Aorta (tissue), 5 donors: ENCODE measurements around the gene SPIRE1. TPM values are rescaled to one million over a fixed set of nuclear protein-coding genes. Genes with fewer than 3 reads are reported as not detected.
"Not testable (repeated sequence)": the region's sequence is repeated elsewhere in the genome, so short reads cannot be mapped to it uniquely, and the experiment has no call there.

ENCODE experiments used
- ATAC-seq: fragments of 200-7000 bp; cut with Tn5 transposase; one replicate; pipeline ENCODE4 v1.9.1; 2022; ENCODE audit warnings: moderate library complexity; ENCODE audit not compliant: low FRiP score
- DNase-seq, 2 donors: peaks; one replicate each; pipeline ENCODE4 v3.0.0-alpha.2; 2020
- H3K27ac ChIP-seq, 2 donors: one replicate each; pipeline ENCODE4 v1.5.1; 2013; ENCODE audit warnings: low read length in 2 of 2, mild to moderate bottlenecking in 2 of 2, moderate library complexity in 2 of 2, control low read depth in 1 of 2, inconsistent platforms in 1 of 2, low read depth in 1 of 2
- H3K27me3 ChIP-seq, 2 donors: one replicate each; pipeline ENCODE4 v1.6.1; 2013; ENCODE audit warnings: control low read depth in 1 of 2, low read length in 1 of 2, mild to moderate bottlenecking in 1 of 2, moderate library complexity in 1 of 2; ENCODE audit not compliant: insufficient read depth in 2 of 2, control insufficient read depth in 1 of 2
- H3K36me3 ChIP-seq, 2 donors: one replicate each; pipeline ENCODE4 v1.6.1; 2013; ENCODE audit warnings: control low read depth in 1 of 2, low read length in 1 of 2, mild to moderate bottlenecking in 1 of 2; ENCODE audit not compliant: insufficient read depth in 2 of 2, control insufficient read depth in 1 of 2
- H3K4me1 ChIP-seq, 2 donors: one replicate each; pipeline ENCODE4 v1.6.1; 2013; ENCODE audit warnings: low read length in 2 of 2, control low read depth in 1 of 2, mild to moderate bottlenecking in 1 of 2, moderate library complexity in 1 of 2; ENCODE audit not compliant: insufficient read depth in 2 of 2, control insufficient read depth in 1 of 2
- H3K4me3 ChIP-seq, 2 donors: one replicate each; pipeline ENCODE4 v1.5.1; 2013; ENCODE audit warnings: low read length in 2 of 2, control low read depth in 1 of 2, mild to moderate bottlenecking in 1 of 2
- H3K9me3 ChIP-seq: one replicate; pipeline ENCODE4 v1.6.1; 2013; ENCODE audit warnings: mild to moderate bottlenecking, low read length; ENCODE audit not compliant: control insufficient read depth
- WGBS, 2 donors: extraction: QIAGEN DNeasy Blood & Tissue Kit; methylation state at CpG; one replicate each; pipeline ENCODE4 v1.1.7; 2013; 5-methylcytosine and 5-hydroxymethylcytosine counted together
- intact Hi-C, 2 donors: fragments of 100-400 bp; cut with DNase I; formaldehyde crosslinking; loops; one replicate each; pipeline versions ENCODE4 v1.14.2 to v1.15.0; 2022
- polyA plus RNA-seq, 2 donors: library from polyadenylated mRNA; stranded (reverse); fragments of 200-250 nt; gene quantifications; one replicate each; pipeline ENCODE4 v1.2.3, GENCODE V29; 2013
- total RNA-seq, 2 donors: library from RNA; stranded (reverse); fragmentation: NEBNext Ultra II Directional; extraction: Animal tissue kit (Norgen Biotek cat#: 25700); gene quantifications; one replicate each; pipeline ENCODE4 v1.2.1, GENCODE V29; 2021
- donor health status: healthy with polysubstance abuse.
- donor health status: Bipolar disorder and iron deficiency.
- donor health status: DM: no; HTN: no; CAD: no.
- donor health status: DM: no; HTN: no; CAD: no.
- donor health status: DM: yes; HTN: yes; CAD: no.

Gene SPIRE1
- total and polyA plus RNA-seq, 4 donors: 14.9 to 48.5 (median 28.2) TPM

GRCh38 chr18:12638644-12639124, 19.2 kb downstream of the SPIRE1 start:
- H3K36me3 ChIP-seq: no peaks in the 10 kb centered on the region
- H3K9me3 ChIP-seq: no peaks in the 10 kb centered on the region
- DNase-seq (no peak), ATAC-seq (no peak)
- 67 to 78% methylated on average over 3 of the region's 3 CpGs for WGBS, 2 donors
- intact Hi-C loops: no loop called here
- H3K4me1 ChIP-seq: no peaks in the 10 kb centered on the region
- no peak overlapping the region for H3K4me3 ChIP-seq
- H3K27ac ChIP-seq: no peak overlapping the region
- no peaks in the 10 kb centered on the region for H3K27me3 ChIP-seq

- no peak for ATAC-seq
- no peaks in the 10 kb centered on the region for H3K27me3 ChIP-seq
- DNase-seq: no peak
- 78 to 83% methylated on average over 4 of the region's 4 CpGs for WGBS, 2 donors
- no peak overlapping the region for H3K27ac ChIP-seq
- no peak overlapping the region for H3K4me3 ChIP-seq
- H3K36me3 ChIP-seq: no peaks in the 10 kb centered on the region
- H3K4me1 ChIP-seq: no peaks in the 10 kb centered on the region
- intact Hi-C loops: no loop called here
- H3K9me3 ChIP-seq: no peaks in the 10 kb centered on the region
Observed at GRCh38 chr18:12637901-12638643, 19.8 kb downstream of the SPIRE1 start.

GRCh38 chr18:12637393-12637792, 20.5 kb downstream of the SPIRE1 start:
- intact Hi-C loops: no loop called here
- Histone ChIP-seq H3K27ac (no peak overlapping the region), H3K36me3 (no peaks in the 10 kb centered on the region), H3K9me3 (no peaks in the 10 kb centered on the region), H3K4me1 (no peaks in the 10 kb centered on the region), H3K27me3 (no peaks in the 10 kb centered on the region), H3K4me3 (no peak overlapping the region)
- WGBS, 2 donors: 88 to 92% methylated on average over 3 of the region's 3 CpGs
- ATAC-seq: no peak
- no peak for DNase-seq

GRCh38 chr18:12631831-12632477, 26.0 kb downstream of the SPIRE1 start:
- Histone ChIP-seq H3K9me3 (no peaks in the 10 kb centered on the region), H3K4me1 (no peaks in the 10 kb centered on the region), H3K36me3 (no peaks in the 10 kb centered on the region), H3K27me3 (no peaks in the 10 kb centered on the region), H3K27ac (no peak overlapping the region), H3K4me3 (no peak overlapping the region)
- no peak for DNase-seq
- intact Hi-C loops: no loop called here
- WGBS, 2 donors: 77 to 82% methylated on average over 6 of the region's 6 CpGs
- no peak for ATAC-seq

- H3K27ac ChIP-seq: no peak overlapping the region
- H3K27me3 ChIP-seq: no peaks in the 10 kb centered on the region
- no peak for ATAC-seq
- H3K36me3 ChIP-seq: no peaks in the 10 kb centered on the region
- no peak for DNase-seq
- intact Hi-C loops: no loop called here
- no peaks in the 10 kb centered on the region for H3K4me1 ChIP-seq
- 89 to 90% methylated on average over 7 of the region's 7 CpGs for whole genome bisulfite sequencing, 2 donors
- no peak overlapping the region for H3K4me3 ChIP-seq
- H3K9me3 ChIP-seq: no peaks in the 10 kb centered on the region
Observed at GRCh38 chr18:12630136-12630535, 27.8 kb downstream of the SPIRE1 start.

GRCh38 chr18:12628706-12629702, 28.9 kb downstream of the SPIRE1 start:
- intact Hi-C loops: no loop called here

GRCh38 chr18:12627199-12627598, 30.7 kb downstream of the SPIRE1 start:
- H3K4me1 ChIP-seq, H3K9me3 ChIP-seq, H3K4me3 ChIP-seq, intact Hi-C loops, H3K27ac ChIP-seq, DNase-seq, H3K27me3 ChIP-seq, ATAC-seq, H3K36me3 ChIP-seq: not testable (repeated sequence)
- 93 to 96% methylated on average over 3 of the region's 3 CpGs for WGBS, 2 donors

More at GRCh38 chr18:12628706-12629702, 28.9 kb downstream of the SPIRE1 start:
- no peaks in the 10 kb centered on the region for H3K36me3 ChIP-seq
- no peaks in the 10 kb centered on the region for H3K27me3 ChIP-seq
- no peak for ATAC-seq
- no peak overlapping the region for H3K4me3 ChIP-seq
- no peaks in the 10 kb centered on the region for H3K4me1 ChIP-seq
- DNase-seq: no peak
- WGBS, 2 donors: 61 to 72% methylated on average over 4 of the region's 4 CpGs
- H3K27ac ChIP-seq: no peak overlapping the region
- no peaks in the 10 kb centered on the region for H3K9me3 ChIP-seq

- Histone ChIP-seq H3K9me3 (no peaks in the 10 kb centered on the region), H3K36me3 (no peaks in the 10 kb centered on the region), H3K4me3 (no peak overlapping the region), H3K4me1 (no peaks in the 10 kb centered on the region), H3K27ac (no peak overlapping the region), H3K27me3 (no peaks in the 10 kb centered on the region)
- ATAC-seq: no peak
- DNase-seq: no peak
- 93 to 95% methylated on average over 4 of the region's 4 CpGs for WGBS, 2 donors
- intact Hi-C loops: no loop called here
Observed at GRCh38 chr18:12625241-12625640, 32.7 kb downstream of the SPIRE1 start.
